Kidney capillary endothelial cell (primary cell): ENCODE data around the gene DAPK1.
A peak's percentile ranks its signal among the peaks of the same experiment; 100 is the strongest.

Experiments used
- DNase-seq: peaks from one replicate; pipeline ENCODE4 v3.0.0-alpha.2; 2018; ENCODE audit warnings: low spot score

The DAPK1 gene

DNA sequence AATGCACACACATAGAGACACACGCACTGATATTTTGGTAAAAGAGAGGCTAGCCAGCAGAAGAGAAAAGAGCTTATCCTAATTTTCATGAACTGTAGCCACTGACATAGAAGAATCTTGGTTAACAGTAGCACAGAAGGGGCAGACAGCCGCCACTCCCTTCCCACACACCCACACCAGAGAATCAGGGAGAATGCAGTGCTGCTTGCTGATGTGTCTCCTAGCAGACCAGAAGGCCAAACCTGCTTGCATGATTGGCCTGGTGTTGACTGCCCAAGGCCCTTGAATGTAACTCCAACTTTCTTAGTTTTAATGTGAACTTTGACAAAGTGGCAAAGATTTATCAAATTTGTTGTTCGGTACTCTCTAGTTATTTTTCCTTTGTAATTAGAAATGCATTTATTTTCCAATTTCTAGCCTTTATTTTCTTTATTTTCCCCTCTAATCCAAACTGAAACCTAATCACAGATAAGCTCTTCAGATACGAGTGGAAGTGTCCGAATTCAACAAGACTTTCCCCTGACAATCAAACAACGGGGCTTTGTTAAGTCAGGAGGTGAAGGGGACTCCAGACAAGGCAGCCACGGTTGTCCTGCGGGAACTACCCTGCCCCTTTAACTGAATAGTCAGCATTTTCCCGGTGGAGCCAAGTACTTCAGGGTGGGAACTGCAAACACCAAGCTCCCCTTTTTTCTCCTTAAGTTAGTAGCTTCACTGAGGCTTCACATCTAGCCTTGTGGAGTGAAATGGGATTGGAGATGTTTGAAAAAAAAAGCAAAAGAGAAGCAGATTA is 146.3 kb downstream of the DAPK1 start:
- no peak for DNase-seq

DNA sequence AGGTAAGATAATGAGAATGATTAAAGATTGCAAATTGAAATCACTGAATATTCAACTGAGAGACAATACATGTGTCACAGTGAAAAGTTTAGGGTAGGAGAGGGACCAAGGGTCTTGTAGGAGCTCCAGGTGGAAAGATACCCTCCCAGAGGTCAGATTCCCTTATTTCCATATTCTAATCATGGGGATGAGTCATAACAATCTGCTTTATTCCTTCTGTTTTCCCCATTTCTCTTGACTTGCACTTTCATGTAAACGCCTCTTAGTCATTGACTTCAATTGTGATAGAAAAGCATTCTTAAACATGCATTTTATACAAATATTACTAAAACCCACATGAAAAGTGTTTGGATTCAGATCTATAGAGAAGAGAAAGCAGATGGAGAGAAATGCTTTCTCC is 147.0 kb downstream of the DAPK1 start:
- DNase-seq, result no peak

DNA sequence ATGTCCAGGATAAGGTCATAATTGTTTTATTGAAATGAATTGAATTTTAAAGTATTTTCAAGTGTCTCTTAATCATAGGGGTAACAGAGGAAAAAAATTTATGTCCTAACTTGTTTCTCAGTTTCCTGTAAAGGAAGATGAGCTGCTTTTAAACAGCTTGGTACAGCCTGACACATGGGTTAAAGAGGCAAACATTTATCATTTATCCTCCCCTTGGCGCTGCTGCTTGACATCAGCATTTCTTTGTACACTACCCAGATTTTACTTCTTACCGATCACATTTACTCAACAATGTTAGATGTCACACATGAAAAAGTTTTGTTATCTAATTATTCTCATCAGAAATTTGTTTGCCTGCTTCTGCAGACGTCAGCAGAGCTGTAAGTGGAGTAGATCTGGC is 148.9 kb downstream of the DAPK1 start:
- DNase-seq, result no peak

DNA sequence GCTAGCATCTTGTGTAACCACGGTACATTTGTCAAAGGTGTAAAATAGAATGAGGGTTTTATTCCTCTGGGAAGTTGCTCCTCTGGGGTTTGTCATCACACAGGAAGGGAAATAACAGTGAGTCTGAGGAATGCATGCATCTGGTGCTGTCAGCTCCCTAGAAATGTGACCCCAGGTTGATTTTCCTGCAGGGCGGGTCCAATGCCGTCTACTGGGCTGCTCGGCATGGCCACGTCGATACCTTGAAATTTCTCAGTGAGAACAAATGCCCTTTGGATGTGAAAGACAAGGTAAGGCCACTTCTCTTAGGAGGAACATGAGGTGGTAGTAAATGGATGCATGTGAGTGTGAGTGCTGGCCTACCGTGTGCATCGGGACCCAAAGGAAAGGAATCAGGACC is 149.4 kb downstream of the DAPK1 start:
- DNase-seq, result no peak

DNA sequence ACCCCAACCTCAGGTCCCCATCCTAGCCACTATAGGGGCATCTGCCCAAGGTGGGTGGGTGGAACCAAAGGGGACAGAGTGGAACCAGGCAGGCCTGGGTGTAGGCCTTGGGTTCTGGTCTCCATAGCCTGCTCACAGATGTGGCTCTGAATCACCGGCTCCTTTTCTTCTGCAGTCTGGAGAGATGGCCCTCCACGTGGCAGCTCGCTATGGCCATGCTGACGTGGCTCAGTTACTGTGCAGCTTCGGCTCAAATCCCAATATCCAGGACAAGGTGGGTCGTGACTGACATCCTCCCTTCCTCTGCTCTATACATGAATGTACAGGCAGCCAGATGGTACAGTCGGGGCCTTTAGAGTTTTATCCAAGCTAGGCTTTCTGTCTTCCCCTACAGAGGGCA is 150.9 kb downstream of the DAPK1 start:
- DNase-seq, result no peak

DNA sequence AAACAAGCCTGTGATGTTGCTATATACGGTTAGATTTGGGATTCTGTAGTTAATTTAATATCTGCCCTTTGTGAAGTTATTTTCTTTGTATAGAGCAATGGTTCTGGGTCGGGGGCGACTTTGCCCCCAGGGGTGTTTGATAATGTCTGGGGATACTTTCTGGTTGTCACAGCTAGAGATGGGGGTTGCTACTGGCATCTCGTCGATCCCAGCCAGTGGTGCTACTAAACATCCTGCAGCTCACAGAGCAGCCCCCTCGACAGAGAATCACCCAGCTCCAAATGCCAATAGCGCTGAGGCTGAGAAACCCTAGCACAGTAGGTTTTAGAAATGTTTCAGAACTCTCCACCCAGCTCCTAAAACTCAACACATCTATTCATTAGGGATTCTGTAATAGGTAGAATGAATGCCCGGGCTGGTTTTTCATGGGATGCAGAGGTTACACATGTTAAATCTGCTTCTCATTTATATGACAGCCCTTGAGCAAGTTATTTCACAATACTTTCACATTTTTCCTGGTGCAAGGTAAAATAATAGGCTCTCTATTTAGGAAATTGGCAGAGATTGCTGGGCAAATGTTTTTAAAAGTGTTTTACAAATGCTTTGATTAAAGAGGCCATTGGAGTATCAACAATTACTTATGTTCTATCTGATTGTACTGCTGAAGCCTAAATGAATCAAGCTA is 153.1 kb downstream of the DAPK1 start:
- no peak for DNase-seq

DNA sequence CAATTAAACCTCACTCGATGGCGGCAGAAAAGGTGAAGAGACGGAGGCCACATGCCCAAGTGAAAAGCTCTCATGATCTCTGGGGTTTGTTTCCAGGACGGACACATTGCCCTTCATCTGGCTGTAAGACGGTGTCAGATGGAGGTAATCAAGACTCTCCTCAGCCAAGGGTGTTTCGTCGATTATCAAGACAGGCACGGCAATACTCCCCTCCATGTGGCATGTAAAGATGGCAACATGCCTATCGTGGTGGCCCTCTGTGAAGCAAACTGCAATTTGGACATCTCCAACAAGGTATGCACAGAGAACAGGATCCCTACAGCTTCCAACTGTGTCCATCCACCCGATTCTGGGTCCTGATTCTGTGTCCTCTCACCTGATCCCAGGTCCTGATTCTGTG is 153.8 kb downstream of the DAPK1 start:
- no peak for DNase-seq

DNA sequence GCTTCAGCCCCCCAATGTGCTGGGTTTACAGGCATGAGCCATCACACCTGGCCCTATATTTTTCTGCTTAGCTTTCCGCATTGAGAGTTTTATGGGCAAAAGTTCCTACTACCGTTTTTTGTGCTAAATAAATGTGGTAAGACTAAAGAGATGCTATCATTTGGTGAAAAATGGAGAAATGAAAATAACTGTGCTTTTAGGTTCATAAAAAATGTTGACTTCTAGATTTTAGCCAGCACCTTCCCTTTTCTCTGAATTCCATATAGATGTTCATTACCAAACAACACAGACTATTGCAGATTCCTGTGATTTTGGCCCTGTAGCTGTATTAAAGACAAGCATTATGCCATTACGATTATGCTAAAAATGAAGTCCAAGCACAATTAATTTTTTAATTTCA is 156.3 kb downstream of the DAPK1 start:
- no peak for DNase-seq

DNA sequence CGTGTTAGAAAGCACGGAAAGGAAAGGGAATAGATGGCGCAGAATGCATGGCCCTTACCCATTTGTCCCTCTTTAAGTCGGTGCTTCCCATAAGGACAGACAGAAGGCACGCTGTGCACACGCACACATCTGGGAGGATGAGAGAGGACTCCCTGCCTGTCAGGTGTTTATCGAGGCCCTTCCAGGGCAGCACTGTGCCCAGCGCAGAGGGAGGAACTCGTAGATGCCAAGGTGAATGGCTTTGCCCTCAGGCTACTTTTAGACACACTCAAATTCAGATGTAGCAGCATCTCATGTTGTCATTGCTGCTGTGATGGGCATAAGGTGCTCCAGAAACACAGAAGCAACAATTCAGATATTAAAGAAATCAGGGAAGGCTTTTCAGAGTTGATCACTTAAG is 158.1 kb downstream of the DAPK1 start:
- no peak for DNase-seq

DNA sequence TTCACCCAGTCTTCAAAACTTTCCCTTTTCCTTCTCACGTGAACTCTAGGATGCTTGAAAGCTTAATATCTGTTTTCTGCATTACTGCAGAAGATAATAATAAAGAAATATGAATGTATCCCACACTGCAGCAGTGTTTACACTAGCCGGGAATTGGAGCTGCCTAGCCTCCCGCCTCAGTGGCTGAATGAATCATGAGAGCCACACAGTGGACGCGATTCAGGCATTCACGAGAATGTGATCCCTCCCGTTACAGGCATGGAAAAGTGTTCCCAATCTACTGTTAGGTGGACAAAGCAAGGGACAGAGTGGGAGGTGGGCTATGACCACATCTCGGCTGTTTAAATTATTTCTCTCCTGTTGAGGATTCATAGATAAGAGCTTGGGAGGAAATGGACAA is 158.8 kb downstream of the DAPK1 start:
- no peak for DNase-seq

DNA sequence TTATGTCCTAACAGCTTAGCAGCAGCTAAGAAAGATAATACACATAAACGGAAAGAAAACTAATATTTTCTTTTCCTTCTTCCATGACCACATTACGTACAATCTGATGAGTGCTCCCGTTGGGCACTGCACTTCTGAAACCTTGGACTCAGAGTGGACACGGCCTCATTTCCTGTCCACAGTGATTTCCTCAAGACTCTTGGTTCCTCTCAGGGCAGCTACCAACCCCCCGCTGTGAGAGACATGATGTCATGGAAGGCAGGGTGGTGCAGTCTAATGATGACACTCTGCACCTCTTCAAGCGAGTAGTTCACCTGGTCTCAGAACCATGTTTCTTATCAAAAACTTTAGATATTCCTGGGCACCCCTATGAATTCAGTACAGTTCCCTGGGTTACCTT is 159.5 kb downstream of the DAPK1 start:
- no peak for DNase-seq

DNA sequence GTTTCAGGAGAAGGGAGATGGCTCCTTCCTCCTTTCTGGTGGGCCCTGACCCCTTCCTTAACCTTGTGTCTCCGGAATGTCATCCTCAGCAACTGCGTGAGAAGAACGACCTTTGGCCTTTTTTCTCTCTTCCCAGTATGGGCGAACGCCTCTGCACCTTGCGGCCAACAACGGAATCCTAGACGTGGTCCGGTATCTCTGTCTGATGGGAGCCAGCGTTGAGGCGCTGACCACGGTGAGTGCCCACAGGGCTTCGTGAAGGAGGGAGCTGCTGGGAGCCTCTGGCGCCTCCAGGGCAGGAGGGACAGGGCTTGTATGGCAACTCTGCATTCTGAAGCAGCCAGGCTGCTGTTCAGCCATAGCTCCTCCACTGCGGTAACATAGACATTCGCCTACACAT is 160.2 kb downstream of the DAPK1 start:
- DNase-seq, result no peak

DNA sequence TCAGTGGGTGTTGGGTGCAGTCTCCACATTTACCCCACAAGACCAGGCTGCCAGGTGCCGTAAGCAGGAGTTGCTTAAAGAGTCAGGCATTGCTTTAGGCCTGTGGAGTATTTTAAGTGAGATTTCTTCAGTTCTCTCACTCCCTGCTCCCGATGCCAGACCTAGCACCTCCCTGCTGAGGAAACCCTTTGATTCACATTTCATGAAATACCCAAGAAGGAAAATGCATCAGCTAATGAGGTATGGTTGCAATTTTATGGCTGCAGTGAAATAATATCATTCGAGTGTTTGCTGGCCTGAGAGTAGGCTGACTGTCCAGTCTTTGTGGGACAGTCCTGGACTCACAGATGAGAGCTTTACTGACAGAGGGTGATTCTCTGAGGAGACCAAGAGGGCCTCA is 160.8 kb downstream of the DAPK1 start:
- DNase-seq, result no peak

DNA sequence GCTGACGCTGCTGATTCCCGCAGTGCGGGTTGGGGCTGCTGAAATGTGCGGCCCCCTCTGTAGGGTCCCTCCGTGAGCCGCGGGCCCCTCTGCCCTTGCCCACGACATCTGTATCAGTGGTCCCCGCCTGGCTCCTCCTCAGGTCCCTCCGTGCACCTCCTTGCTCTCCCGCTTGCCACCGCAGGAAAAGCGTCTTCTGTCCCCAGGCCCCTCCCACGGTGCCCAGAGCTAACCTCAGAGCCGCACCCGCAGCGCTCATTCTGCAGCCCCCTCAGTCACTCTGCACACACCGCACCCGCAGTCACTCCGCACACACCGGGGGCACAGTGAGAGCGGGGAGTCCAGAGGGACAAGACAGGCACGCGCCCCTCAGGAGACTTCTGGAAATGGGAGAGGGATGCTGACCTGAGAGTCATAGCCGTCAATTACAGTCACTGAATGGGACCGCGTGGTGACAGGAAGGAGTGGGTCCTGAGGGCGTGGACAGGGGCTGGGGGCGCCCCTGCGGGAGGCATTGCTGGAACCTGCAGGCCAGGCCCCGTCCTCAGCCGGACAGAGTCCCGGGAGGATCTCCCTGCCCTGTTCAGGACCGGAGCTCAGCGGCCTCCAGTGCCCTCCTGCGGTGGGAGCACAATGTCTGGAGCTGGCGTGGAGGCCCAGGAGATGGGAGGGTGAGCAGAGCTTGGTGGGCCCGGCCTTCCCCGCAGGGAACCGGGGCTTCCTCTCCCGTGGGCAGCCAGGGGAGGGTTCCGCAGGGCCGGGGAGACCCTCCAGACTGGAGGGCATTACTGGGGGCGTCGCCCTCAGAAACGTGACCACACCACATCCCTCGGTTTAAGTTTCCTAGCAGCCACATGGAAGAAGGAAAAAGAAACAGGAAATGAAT is 162.1 kb downstream of the DAPK1 start:
- DNase-seq, result no peak

DNA sequence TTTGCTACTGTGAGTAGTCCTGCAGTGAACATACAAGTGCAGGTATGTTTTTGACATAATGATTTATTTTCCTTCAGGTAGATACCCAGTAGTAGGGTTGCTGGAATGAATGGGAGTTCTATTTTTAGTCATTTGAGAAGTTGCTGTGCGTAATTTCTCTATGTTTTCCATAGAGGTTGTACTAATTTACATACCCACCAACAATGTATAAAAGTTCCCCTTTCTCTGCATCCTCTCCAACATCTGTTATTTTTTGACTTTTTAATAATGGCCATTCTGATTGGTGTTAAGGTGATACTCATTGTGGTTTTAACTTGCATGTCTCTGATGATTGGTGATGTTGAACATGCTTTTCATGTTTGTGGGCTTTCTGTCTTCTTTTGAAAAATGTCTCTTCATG is 163.6 kb downstream of the DAPK1 start:
- no peak for DNase-seq

DNA sequence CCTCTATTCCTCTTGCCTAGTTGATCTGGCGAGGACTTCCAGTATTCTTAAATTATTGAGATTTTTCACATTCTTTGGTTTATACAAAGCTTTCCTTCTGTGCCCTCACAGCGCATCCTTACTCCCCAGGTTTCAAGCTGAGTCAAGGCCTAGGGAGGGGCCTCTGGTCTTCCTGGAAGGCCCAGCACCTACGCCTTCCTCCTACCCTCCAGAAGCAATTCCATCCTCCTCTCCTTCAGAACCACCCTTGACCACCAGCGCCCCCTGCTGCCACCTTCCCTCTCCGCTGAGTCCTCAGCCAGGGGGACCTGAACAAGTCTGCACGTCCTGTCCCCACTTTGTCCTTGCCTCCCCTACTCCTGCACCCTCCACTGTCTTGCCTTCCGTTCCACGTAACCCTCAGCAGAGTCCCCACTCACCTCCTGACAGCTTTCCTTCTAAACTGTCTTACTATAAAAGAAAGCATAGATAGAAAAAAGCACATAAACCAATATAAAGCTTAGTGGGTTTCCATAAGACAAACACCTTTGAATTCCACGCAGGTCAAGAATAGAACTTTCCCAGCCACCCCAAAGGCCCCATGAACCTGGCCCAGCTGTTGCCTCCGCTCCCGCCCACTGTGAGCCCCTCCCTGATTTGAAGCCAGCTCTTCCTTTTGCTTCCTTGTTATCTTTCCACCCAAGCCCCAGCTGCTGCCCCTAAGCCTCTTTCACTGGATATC is 165.3 kb downstream of the DAPK1 start:
- peak; percentile 58 for DNase-seq

DNA sequence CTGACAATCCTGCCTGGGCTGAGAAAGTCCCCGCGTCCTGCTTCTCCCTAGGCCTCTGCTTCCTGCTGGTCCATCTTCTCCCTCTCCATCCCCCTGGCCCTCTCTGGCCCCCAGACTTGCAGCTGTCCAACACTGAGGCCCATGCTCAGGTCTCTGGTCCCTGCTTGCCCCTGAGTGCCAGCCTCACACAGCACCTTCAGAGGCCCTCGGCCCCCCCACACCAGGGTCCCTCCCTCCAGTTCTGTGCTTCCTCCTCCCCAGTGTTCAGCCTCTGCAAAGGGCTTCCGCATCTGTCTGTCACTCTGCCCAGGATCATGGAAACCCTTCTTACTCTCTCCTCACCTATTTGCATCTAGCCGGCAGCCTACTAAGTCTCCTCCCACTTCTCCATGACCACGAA is 165.9 kb downstream of the DAPK1 start:
- no peak for DNase-seq

DNA sequence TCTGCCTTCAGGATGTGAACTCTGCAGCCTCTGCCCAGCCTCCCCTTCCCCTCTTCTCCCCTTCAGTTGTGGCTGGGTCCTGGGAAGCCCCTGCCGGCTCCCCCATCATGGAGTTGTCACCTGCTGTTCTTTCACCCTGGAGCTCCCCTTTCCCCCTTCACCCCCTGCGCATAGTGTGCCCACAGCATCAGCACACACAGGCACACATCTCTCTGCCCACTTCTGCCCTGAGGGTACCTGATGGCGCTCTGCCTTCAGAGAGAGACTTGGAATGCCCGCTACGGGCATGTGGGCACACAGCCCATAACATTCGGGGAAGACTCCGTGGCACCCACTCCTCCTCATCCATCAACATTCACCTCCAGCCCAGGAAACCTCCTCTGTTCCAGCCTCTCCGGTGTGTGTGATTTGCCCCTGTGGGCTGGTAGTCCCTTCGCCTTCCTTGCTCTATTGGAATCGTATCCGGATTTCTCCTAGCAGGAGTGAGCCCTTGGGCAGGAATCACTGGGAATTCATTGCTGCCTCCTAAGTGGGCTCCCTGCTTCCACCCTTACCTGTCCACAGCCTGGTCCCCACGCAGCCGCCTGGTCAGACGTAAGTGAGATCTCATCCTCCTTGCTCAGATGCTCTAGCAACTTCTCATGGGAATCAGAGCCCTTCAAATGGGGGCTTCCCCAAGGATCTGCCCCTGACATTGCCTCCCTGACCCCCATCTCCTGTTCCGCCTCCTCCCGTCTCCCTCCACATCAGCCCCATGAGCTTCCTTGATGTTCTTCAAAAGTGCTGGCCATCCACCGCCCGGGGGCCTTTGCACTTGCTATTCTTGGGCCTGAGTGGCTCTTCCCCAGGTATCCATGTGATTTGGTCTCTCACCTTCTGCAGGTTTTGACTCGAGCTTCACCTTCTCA is 166.7 kb downstream of the DAPK1 start:
- no peak for DNase-seq

DNA sequence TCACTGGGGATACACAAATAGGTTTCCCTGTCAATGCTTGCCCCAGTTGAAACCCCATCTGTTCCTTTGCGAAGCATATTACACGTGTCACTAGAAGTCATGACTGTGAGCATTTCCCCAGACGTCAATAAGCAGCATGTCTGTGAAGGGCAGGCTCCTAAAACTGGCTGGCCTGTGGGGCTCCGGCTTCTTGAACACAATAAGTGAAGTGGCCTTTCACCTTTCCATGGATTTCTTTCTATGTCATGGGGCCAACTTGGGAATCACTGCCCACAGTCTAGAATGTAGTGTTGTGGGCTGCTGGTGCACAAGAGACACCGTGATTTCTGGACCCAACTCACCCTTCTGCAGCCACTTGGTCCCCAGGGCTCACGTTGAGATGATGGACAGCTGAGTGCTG is 167.8 kb downstream of the DAPK1 start:
- DNase-seq, result no peak

DNA sequence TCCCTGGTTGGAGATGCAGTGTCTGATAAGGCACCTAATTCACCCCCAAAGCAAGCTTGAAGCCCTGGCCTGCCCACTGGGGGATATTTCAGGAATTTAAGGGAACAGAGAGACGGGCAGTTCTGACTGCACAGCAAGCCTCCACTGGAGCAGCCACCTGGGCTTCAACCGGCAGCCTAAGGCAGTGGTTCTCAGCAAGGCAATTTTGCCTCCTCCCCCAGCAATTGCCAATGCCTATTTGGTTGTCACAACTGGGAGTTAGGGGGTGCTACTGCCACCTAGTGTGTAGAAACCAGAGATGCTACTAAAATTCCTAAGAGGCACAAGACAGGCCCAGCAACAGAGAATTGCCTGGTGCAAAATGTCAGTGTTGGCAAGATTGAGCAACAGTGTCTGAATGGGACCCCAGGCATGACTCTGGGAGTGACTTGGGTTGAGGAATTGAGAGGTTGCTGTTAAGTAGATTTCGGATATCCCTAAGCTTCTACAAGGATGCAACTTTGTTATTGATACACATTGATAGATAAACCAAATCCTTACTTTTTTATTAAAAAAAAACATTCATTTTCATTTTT is 169.6 kb downstream of the DAPK1 start:
- DNase-seq, result peak; percentile 12

DNA sequence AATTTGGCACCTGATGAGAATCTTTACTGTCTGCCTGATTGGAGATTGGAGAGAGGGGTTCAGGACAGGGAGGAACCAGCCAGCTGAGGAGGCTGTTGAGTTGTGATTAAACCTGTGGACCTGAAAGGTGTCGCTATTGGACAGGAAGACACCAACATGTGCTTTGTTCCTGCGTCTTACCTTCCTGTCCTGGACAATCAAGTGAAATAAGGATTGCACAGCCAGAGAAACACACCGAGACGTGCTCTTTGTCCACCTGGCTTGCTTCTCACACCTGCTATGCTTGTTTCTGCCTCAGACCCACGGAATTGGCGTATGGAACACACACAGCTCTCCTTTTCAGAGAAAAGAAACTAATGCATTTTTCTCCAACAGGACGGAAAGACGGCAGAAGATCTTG is 170.6 kb downstream of the DAPK1 start:
- DNase-seq, result no peak
